Glomerular endothelial cell (primary cell): ENCODE results near the gene CUL1. TPM values are rescaled to one million over a fixed set of nuclear protein-coding genes. Genes with fewer than 3 reads are reported as not detected.

Experiments used
- DNase-seq: peaks from one replicate; pipeline ENCODE4 v3.0.0-alpha.2; 2011; ENCODE audit warnings: low read depth, low spot score; ENCODE audit errors: extremely low read depth
- total RNA-seq: library from RNA; depleted of rRNA; stranded (reverse); fragments of >200 nt; gene quantifications from 2 replicates; pipeline ENCODE4 v1.2.3, GENCODE V29; 2015

The CUL1 gene
- total RNA-seq, 1 donor from 2014 or later: 47.0 TPM

DNA sequence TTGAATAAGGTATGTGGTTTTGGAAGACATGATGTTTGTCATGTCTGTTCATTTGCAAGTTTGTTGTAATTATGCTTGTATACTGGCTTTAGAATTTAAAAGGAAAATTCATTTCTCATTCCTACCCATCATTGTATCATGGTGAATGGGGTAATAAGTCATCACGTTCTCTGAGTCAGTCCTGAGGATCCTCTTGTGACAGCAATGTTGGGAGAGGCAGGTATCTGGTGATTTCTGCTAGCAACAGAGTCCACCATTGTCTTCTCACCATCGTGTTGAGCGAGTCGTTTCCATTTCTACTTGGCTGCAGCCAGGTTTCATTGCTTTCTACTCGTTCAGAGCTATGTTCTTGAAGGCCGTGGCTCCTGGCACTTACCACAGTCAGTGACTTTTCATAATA, 16.3 kb downstream of the CUL1 start:
- DNase-seq: no peak

GRCh38 chr7:148717266-148717793, 18.6 kb downstream of the CUL1 start:
- DNase-seq: no peak

GRCh38 chr7:148718431-148718830, 19.7 kb downstream of the CUL1 start:
- no peak for DNase-seq

- DNase-seq: no peak
Observed at GRCh38 chr7:148719753-148720152, 21.1 kb downstream of the CUL1 start.

GRCh38 chr7:148720472-148720871, 21.8 kb downstream of the CUL1 start:
- DNase-seq: no peak

DNA sequence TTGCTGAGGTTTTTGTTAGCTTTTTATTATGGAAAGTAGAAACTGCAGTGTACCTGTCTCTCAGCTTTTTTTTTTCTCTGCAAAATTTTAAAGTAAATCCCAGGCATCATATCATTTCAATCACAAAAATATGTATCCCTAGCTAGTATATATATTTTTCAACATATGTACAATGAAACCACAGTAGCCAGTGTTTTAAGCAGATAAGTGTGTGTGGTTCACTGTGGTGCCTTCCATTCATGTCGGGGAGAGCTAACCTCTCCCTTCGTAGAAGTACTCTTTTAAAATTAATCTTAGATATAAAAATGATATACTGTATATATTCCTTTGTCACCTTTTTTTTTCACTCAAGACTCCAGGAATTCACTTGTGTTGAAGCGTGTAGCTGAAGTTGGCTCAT, 22.7 kb downstream of the CUL1 start:
- no peak for DNase-seq

GRCh38 chr7:148722340-148723165, 23.9 kb downstream of the CUL1 start:
- no peak for DNase-seq

- DNase-seq: no peak
Observed at GRCh38 chr7:148723166-148723559, 24.5 kb downstream of the CUL1 start.

DNA sequence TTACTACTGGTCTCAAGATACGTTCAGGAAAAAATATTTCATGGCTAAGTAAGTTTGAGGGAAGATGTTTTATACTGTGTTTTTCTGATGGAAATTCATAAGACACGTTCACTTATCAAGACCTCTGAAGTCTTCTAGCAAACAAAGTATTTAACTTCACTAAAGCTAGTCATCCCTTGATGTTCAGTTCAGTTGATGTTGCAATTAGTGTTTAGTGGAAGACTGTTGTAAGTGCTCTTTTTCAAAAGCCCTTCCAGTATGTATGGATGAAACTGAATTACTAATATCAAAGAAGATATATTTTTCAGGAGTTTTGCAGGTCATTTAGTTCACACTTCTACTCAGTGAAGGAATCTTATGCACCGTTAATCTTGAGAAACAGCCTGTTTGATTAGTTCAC, 25.1 kb downstream of the CUL1 start:
- DNase-seq: no peak

- DNase-seq: no peak
Observed at GRCh38 chr7:148726385-148726784, 27.7 kb downstream of the CUL1 start.

GRCh38 chr7:148727501-148728278, 29.0 kb downstream of the CUL1 start:
- no peak for DNase-seq

DNA sequence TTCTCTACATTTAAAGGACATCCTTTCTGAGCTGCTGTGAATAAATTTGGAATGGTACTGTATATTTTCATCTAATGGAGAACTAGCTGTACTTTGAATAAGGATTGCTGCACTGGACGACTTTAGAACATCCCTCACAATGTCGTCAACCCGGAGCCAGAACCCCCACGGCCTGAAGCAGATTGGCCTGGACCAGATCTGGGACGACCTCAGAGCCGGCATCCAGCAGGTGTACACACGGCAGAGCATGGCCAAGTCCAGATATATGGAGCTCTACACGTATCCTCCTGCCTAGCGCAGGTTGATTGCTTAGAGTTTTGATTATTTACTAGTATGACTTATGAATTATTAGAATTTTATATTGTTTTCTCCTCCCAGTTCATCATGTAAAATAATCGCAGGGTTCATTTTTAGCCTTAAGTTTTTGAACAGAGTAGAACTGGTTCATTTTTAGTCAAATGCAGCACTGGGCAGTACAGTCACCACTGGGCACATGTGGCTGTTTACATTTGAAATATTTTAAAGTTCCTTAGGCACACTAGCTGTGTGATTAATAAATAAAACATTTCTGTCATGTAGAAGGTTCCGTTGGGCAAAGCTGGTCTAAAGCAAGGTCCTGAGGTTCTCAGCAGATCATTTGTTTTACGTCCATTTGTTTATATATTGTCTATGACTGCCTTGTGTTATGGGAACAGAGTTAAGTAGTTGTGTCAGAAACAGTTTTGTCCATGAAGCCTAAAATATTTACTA, 31.5 kb downstream of the CUL1 start:
- DNase-seq: no peak

DNA sequence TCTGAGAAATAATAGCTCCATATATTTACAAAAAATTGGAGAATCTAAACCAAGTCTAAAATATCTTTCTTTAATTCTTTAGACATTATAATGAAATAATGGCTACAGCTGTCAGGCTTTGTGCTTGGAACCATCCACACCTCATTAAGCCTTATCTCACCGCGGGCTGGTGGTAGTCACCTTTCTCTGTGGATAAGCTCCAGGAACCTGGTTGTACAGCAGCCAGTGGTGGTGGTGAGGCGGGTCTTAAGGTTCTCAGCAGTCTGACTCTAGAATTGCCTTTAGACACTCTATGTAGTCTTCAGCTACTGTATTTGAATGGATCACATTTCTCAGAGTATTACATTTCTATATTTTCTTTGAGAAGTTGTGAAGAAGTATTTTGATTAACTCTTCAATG, 34.2 kb downstream of the CUL1 start:
- no peak for DNase-seq

GRCh38 chr7:148733496-148733895, 34.8 kb downstream of the CUL1 start:
- no peak for DNase-seq

GRCh38 chr7:148735141-148735540, 36.4 kb downstream of the CUL1 start:
- no peak for DNase-seq

DNA sequence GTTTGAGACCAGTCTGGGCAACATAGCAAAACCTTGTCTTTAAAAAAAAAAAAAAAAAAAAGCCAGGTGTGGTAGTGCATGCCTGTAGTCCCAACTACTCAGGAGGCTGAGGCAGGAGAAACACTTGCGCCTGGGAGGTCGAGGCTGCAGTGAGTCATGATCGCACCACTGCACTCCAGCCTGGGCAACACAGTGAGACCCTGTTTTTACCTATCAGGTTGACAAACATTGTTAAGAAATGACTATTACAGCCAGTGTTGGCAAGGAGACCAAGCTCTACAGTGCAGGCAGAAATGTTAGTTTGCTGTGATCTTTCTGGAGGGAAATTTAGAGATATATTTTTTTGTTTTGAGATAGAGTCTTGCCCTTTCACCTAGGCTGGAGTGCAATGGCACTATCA, 37.3 kb downstream of the CUL1 start:
- DNase-seq: no peak

GRCh38 chr7:148738737-148739535, 40.2 kb downstream of the CUL1 start:
- no peak for DNase-seq

DNA sequence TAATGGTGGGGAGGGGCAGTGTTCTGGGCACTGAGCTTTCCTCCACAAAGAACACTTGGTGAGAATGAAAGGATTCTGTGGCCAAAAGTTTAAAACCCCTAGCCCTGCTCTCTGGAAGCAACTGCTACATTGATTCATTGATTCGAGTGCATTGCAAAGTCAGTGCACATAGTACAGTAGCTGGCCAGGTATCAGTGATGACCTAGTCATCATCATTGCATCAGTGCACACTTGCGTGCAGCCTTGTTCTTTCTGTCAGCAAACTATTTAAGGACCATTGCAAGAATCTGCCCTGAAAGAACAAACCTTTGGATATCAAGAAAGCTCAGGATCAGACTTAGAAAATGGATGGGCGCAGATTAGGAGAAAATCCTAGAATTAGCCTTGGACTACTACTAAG, 47.4 kb downstream of the CUL1 start:
- no peak for DNase-seq

- no peak for DNase-seq
Observed at GRCh38 chr7:148747274-148747673, 48.6 kb downstream of the CUL1 start.
